T-cell (primary cell): ENCODE data around the gene LY86. TPM values are rescaled to one million over a fixed set of nuclear protein-coding genes. Genes with fewer than 3 reads are reported as not detected.

Source experiments
- ATAC-seq, 4 experiments: fragments of 200-7000 bp in 3 of 4; fragments of 150-1000 bp in 1 of 4; cut with Tn5 transposase; replicated peaks in 1 of 4; 1 replicate in 3 of 4; 2 replicates in 1 of 4; pipeline ENCODE4 v1.10.0; 2021; ENCODE audit warnings: moderate library complexity in 3 of 4, mild to moderate bottlenecking in 2 of 4, moderate number of reproducible peaks in 1 of 4
- CTCF ChIA-PET, 2 donors: fragments of 300-600 bp; sonication (Branson Sonifier 250); formaldehyde crosslinking; loops; one replicate each; lab custom pipeline; 2022; ENCODE audit warnings: antibody characterized with exemption in 2 of 2; lab: Charles Lee
- POLR2A ChIA-PET, 2 donors: fragments of 300-600 bp; sonication (Branson Sonifier 250); formaldehyde crosslinking; loops; one replicate each; lab custom pipeline; 2022; ENCODE audit warnings: antibody characterized with exemption in 2 of 2; lab: Charles Lee
- DNase-seq, 35 experiments: peaks; one replicate each; pipeline versions ENCODE4 v3.0.0 to v3.0.0-alpha.2; 2013 to 2023
- H3K27ac ChIP-seq: one replicate; pipeline ENCODE4 v1.5.1; 2013; ENCODE audit warnings: low read length
- H3K27me3 ChIP-seq, 2 experiments: replicated peaks in 1 of 2; 1 replicate in 1 of 2; 2 replicates in 1 of 2; pipeline versions ENCODE4 v1.6.1 to v1.7.0; 2013; ENCODE audit warnings: low read length in 1 of 2, mixed read lengths in 1 of 2; ENCODE audit not compliant: control insufficient read depth in 2 of 2, insufficient read depth in 2 of 2; ENCODE audit errors: extremely low read depth in 1 of 2
- H3K36me3 ChIP-seq, 2 donors: 1 replicate in 1 of 2; 2 replicates in 1 of 2; pipeline versions ENCODE4 v1.6.1 to v1.7.0; 2013; ENCODE audit warnings: low read length in 1 of 2; ENCODE audit not compliant: control insufficient read depth in 2 of 2, insufficient read depth in 1 of 2; ENCODE audit errors: extremely low read depth in 1 of 2
- H3K4me1 ChIP-seq, 2 experiments: 1 replicate in 1 of 2; 2 replicates in 1 of 2; pipeline versions ENCODE4 v1.6.1 to v1.7.0; 2013; ENCODE audit warnings: low read length in 2 of 2, mixed read lengths in 1 of 2; ENCODE audit not compliant: insufficient read depth in 2 of 2, control insufficient read depth in 1 of 2; ENCODE audit errors: extremely low read depth in 1 of 2
- H3K4me3 ChIP-seq, 2 donors: 1 replicate in 1 of 2; 2 replicates in 1 of 2; pipeline versions ENCODE4 v1.5.1 to v1.7.0; 2013; ENCODE audit warnings: mild to moderate bottlenecking in 2 of 2, low read length in 1 of 2, moderate library complexity in 1 of 2; ENCODE audit not compliant: control insufficient read depth in 1 of 2; ENCODE audit errors: extremely low read depth in 1 of 2
- H3K9me3 ChIP-seq: 2 replicates; pipeline ENCODE4 v1.7.0; 2013
- H3K27ac Mint-ChIP-seq, 2 donors: one replicate each; pipeline ENCODE4 v1.8.0; 2020 to 2021; ENCODE audit warnings: mild to moderate bottlenecking in 2 of 2, mixed read lengths in 2 of 2
- H3K27me3 Mint-ChIP-seq, 2 donors: one replicate each; pipeline ENCODE4 v1.8.0; 2021 to 2022; ENCODE audit warnings: mixed read lengths in 2 of 2
- H3K36me3 Mint-ChIP-seq: one replicate; pipeline ENCODE4 v1.8.0; 2021; ENCODE audit warnings: mixed read lengths
- H3K4me1 Mint-ChIP-seq, 3 donors: one replicate each; pipeline ENCODE4 v1.8.0; 2020 to 2022; ENCODE audit warnings: mixed read lengths in 3 of 3, mild to moderate bottlenecking in 1 of 3
- H3K4me3 Mint-ChIP-seq, 3 donors: one replicate each; pipeline ENCODE4 v1.8.0; 2020 to 2022; ENCODE audit warnings: mild to moderate bottlenecking in 3 of 3, mixed read lengths in 3 of 3, moderate library complexity in 3 of 3
- H3K9me3 Mint-ChIP-seq, 3 donors: one replicate each; pipeline ENCODE4 v1.8.0; 2020 to 2022; ENCODE audit warnings: mixed read lengths in 3 of 3
- WGBS: methylation state at CpG from one replicate; pipeline ENCODE4 v1.1.5; 2013; ENCODE audit warnings: missing lambda C conversion rate; ENCODE audit not compliant: insufficient coverage; 5-methylcytosine and 5-hydroxymethylcytosine counted together
- total RNA-seq, 35 experiments: library from RNA in 6 of 35; stranded (reverse) in 6 of 35; fragments of 120-200 nt in 1 of 35; gene quantifications; one replicate each; pipeline versions ENCODE4 v1.2.1 to v1.2.4 and lab custom pipeline; 2013 to 2026

LY86 gene
- total RNA-seq, 5 donors from 2014 or later (not counting 1 experiment from before 2014, with no cell fraction given) = 0.54 to 3.6 (median 2.5) TPM

GRCh38 chr6:6657085-6657819 is 68.7 kb downstream of the LY86 start:
- peaks cover 50 to 85% of the 10 kb centered on the region in 2 experiments for H3K4me1 ChIP-seq
- Mint-ChIP-seq H3K4me3 (peak overlapping the region in 1 of 3 donors; percentile 78), H3K27ac (peak overlapping the region; percentile 88 to 97)

GRCh38 chr6:6657820-6658217 is 69.3 kb downstream of the LY86 start:
- no peak for DNase-seq
- no peaks in the 10 kb centered on the region for H3K36me3 Mint-ChIP-seq
- Histone ChIP-seq H3K4me1 (peaks cover 50 to 88% of the 10 kb centered on the region in 2 experiments), H3K36me3 (peaks cover 0 to 3% of the 10 kb centered on the region in 2 donors), H3K27me3 (peaks cover 0 to 3% of the 10 kb centered on the region in 2 experiments), H3K9me3 (no peaks in the 10 kb centered on the region), H3K4me3 (no peak overlapping the region), H3K27ac (no peak overlapping the region)
- CTCF ChIA-PET = interaction anchor here in 1 of 2 donors (1.0 kb wide), 1 partner anchor 47 kb away, joined by 6 read pairs; no protein-coding TSS in a partner anchor
- no CpG with 5 or more reads among the region's 1 CpG for WGBS
- H3K4me1 Mint-ChIP-seq = peaks cover 85 to 100% (median 85%) of the 10 kb centered on the region in 3 donors
- no peaks in the 10 kb centered on the region for H3K9me3 Mint-ChIP-seq
- ATAC-seq = no peak
- H3K27me3 Mint-ChIP-seq = no peaks in the 10 kb centered on the region
- H3K27ac Mint-ChIP-seq = peak overlapping the region; percentile 88 to 97
- peak overlapping the region in 1 of 3 donors; percentile 78 for H3K4me3 Mint-ChIP-seq
- POLR2A ChIA-PET = interaction anchor here (0.5 to 0.6 kb wide), 2 partner anchors 45 to 67 kb away, joined by 3 to 8 read pairs; no protein-coding TSS in a partner anchor

More at GRCh38 chr6:6657085-6657819, 68.7 kb downstream of the LY86 start:
- ChIA-PET CTCF (no interaction called here), POLR2A (no interaction called here)
- DNase-seq = peak in 1 of 35 experiments; percentile 30
- H3K4me3 ChIP-seq = no peak overlapping the region
- H3K4me1 Mint-ChIP-seq = peaks cover 84 to 100% (median 86%) of the 10 kb centered on the region in 3 donors
- WGBS = 91% methylated on average over 7 of the region's 8 CpGs
- H3K36me3 ChIP-seq = peaks cover 0 to 3% of the 10 kb centered on the region in 2 donors
- no peak for ATAC-seq
- no peaks in the 10 kb centered on the region for H3K27me3 Mint-ChIP-seq
- H3K9me3 Mint-ChIP-seq = no peaks in the 10 kb centered on the region
- no peaks in the 10 kb centered on the region for H3K36me3 Mint-ChIP-seq
- peaks cover 0 to 3% of the 10 kb centered on the region in 2 experiments for H3K27me3 ChIP-seq
- H3K9me3 ChIP-seq = no peaks in the 10 kb centered on the region
- no peak overlapping the region for H3K27ac ChIP-seq

DNA sequence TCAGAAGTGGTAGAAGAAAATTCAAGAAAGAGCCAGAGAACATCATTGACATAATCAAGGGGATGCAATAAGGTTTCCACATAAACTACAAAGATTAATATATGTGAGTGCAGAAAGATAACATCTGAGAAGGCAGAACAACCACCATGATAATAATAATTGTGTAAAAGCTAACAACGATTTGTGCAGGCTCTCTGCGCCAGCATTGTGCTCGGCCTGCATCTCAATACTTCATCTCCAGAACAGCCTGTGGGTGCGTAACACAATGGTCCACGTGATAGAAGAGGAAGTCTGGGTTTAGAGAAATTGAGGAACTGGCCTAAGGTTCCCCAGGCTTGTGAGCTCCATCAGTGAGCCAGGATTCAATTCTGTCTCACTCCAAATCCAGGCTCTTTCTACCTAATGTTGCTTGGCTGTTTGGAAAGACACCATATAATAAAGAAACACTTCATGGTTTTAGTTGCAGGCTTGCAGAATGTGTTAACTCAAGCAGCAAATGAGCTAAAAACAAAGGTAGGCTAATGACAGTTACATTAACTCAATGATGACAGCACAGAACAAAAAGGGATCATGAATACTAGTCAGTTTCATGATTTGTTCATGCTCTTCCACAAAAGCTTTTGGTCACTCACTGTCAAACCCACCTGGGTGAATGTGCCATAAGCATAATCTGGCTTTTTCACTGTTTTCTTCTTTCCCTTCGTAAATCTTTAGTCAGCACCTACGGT is 71.2 kb downstream of the LY86 start:
- Histone ChIP-seq H3K36me3 (peaks cover 0 to 3% of the 10 kb centered on the region in 2 donors), H3K27me3 (no peaks in the 10 kb centered on the region), H3K4me3 (no peak overlapping the region), H3K27ac (peak overlapping the region; percentile 58), H3K9me3 (no peaks in the 10 kb centered on the region), H3K4me1 (peaks cover 40 to 70% of the 10 kb centered on the region in 2 experiments)
- no CpG with 5 or more reads among the region's 7 CpGs for WGBS
- Mint-ChIP-seq H3K4me3 (peak overlapping the region in 1 of 3 donors; percentile 78), H3K9me3 (no peaks in the 10 kb centered on the region), H3K27ac (peak overlapping the region; percentile 88 to 97), H3K27me3 (no peaks in the 10 kb centered on the region), H3K36me3 (no peaks in the 10 kb centered on the region), H3K4me1 (peaks cover 68 to 89% (median 68%) of the 10 kb centered on the region in 3 donors)
- ATAC-seq = no peak
- CTCF ChIA-PET = interaction anchor here (0.5 to 0.9 kb wide), 4 partner anchors 32 to 950 kb away, joined by 3 to 6 read pairs (median 3); no protein-coding TSS in a partner anchor
- POLR2A ChIA-PET = interaction anchor here in 1 of 2 donors (0.5 to 0.9 kb wide), 2 partner anchors 49 to 615 kb away, joined by 3 read pairs; no protein-coding TSS in a partner anchor
- peak in 4 of 35 experiments; percentile 8 to 46 (median 29) for DNase-seq

GRCh38 chr6:6660339-6661045 is 72.0 kb downstream of the LY86 start:
- Histone ChIP-seq H3K27me3 (peaks cover 0 to 2% of the 10 kb centered on the region in 2 experiments), H3K27ac (no peak overlapping the region), H3K9me3 (no peaks in the 10 kb centered on the region), H3K4me1 (peaks cover 33 to 63% of the 10 kb centered on the region in 2 experiments), H3K4me3 (no peak overlapping the region), H3K36me3 (peaks cover 0 to 3% of the 10 kb centered on the region in 2 donors)
- H3K9me3 Mint-ChIP-seq = no peaks in the 10 kb centered on the region
- H3K36me3 Mint-ChIP-seq = no peaks in the 10 kb centered on the region
- 90% methylated on average over 8 of the region's 9 CpGs for WGBS
- ATAC-seq = no peak
- ChIA-PET POLR2A (interaction anchor here in 1 of 2 donors (0.9 kb wide), 1 partner anchor 49 kb away, joined by 3 read pairs; no protein-coding TSS in a partner anchor), CTCF (interaction anchor here (0.5 to 0.7 kb wide), 3 partner anchors 33 to 162 kb away, joined by 3 read pairs; no protein-coding TSS in a partner anchor)
- H3K27ac Mint-ChIP-seq = peak overlapping the region; percentile 10 to 18
- peak overlapping the region in 1 of 3 donors; percentile 78 for H3K4me3 Mint-ChIP-seq
- no peak for DNase-seq
- H3K27me3 Mint-ChIP-seq = no peaks in the 10 kb centered on the region
- peaks cover 61 to 82% (median 61%) of the 10 kb centered on the region in 3 donors for H3K4me1 Mint-ChIP-seq

DNA sequence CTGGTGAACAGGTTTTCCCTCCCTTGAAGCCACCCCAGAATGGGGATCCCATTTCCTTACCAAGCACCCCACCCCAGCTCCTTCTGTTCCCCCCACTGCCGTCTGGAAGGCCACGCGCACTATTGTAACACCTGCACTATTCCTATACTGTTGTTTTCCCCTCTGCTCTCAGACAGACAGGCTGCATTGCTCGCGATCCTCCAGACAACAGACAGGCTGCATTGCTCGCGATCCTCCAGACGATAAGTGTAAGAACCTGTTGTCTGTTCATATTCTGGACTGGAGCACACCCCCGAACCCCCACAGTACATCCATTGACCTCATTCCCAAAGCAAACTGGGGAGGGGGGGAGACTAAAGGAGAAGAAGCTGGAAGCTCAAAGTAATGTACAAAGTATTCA is 72.7 kb downstream of the LY86 start:
- H3K36me3 Mint-ChIP-seq = no peaks in the 10 kb centered on the region
- no peaks in the 10 kb centered on the region for H3K9me3 Mint-ChIP-seq
- ChIA-PET POLR2A (no interaction called here), CTCF (interaction anchor here in 1 of 2 donors (0.6 to 1.0 kb wide), 2 partner anchors 21 to 584 kb away, joined by 3 to 11 read pairs; no protein-coding TSS in a partner anchor)
- H3K27ac Mint-ChIP-seq = peak overlapping the region; percentile 5 to 77
- H3K27ac ChIP-seq = no peak overlapping the region
- H3K4me1 Mint-ChIP-seq = peaks cover 54 to 75% (median 55%) of the 10 kb centered on the region in 3 donors
- peaks cover 0 to 2% of the 10 kb centered on the region in 2 experiments for H3K27me3 ChIP-seq
- 83% methylated on average over 5 of the region's 9 CpGs for WGBS
- DNase-seq (no peak), ATAC-seq (no peak)
- H3K4me3 Mint-ChIP-seq = peak overlapping the region in 1 of 3 donors; percentile 78
- H3K4me3 ChIP-seq = no peak overlapping the region
- no peaks in the 10 kb centered on the region for H3K9me3 ChIP-seq
- no peaks in the 10 kb centered on the region for H3K27me3 Mint-ChIP-seq
- peaks cover 0 to 3% of the 10 kb centered on the region in 2 donors for H3K36me3 ChIP-seq
- peaks cover 26 to 56% of the 10 kb centered on the region in 2 experiments for H3K4me1 ChIP-seq
